Activated B cell treated with CpG ODN at 0.5 μM for 24 hours (primary cell): ENCODE results near the gene KRT79. TPM values are rescaled to one million over a fixed set of nuclear protein-coding genes. Genes with fewer than 3 reads are reported as not detected.

Experiments used
- ATAC-seq: fragments of 200-7000 bp; cut with Tn5 transposase; one replicate; pipeline ENCODE4 v1.10.0; 2021; ENCODE audit warnings: low read depth, mild to moderate bottlenecking, moderate library complexity
- CTCF ChIA-PET: fragments of 350-600 bp; sonication (Branson Sonifier 250); formaldehyde crosslinking; loops from one replicate; lab custom pipeline; 2021; ENCODE audit warnings: antibody characterized with exemption; lab: Charles Lee
- POLR2A ChIA-PET: fragments of 350-600 bp; sonication (Branson Sonifier 250); formaldehyde crosslinking; loops from one replicate; lab custom pipeline; 2021; ENCODE audit warnings: antibody characterized with exemption; lab: Charles Lee
- DNase-seq: peaks from one replicate; pipeline ENCODE4 v3.0.0; 2022
- H3K27ac Mint-ChIP-seq: one replicate; pipeline ENCODE4 v1.8.0; 2020; ENCODE audit warnings: mixed read lengths
- H3K27me3 Mint-ChIP-seq: one replicate; pipeline ENCODE4 v1.8.0; 2021; ENCODE audit warnings: mixed read lengths
- H3K36me3 Mint-ChIP-seq: one replicate; pipeline ENCODE4 v1.8.0; 2021; ENCODE audit warnings: low read depth, mixed read lengths
- H3K4me1 Mint-ChIP-seq: one replicate; pipeline ENCODE4 v1.8.0; 2021; ENCODE audit warnings: mixed read lengths
- H3K4me3 Mint-ChIP-seq: one replicate; pipeline ENCODE4 v1.8.0; 2020; ENCODE audit warnings: mild to moderate bottlenecking, mixed read lengths
- H3K9me3 Mint-ChIP-seq: one replicate; pipeline ENCODE4 v1.8.0; 2020; ENCODE audit warnings: mixed read lengths
- intact Hi-C: fragments of 100-400 bp; cut with micrococcal nuclease; formaldehyde crosslinking; loops from one replicate; pipeline ENCODE4 v1.15.1; 2024
- total RNA-seq: library from RNA; stranded (reverse); gene quantifications from 2 replicates; pipeline ENCODE4 v1.2.3, GENCODE V29; 2022
- TF ChIP-seq, protein P1 (sequence below): fragments of 200-600 bp; IDR thresholded peaks from one replicate; pipeline ENCODE4 v1.8.0; 2022; ENCODE audit warnings: antibody characterized with exemption, mild to moderate bottlenecking

Gene KRT79
- total RNA-seq, 1 donor from 2014 or later = not detected

GRCh38 chr12:52802442-52802841 lies 31.7 kb downstream of the KRT79 start:
- H3K36me3 Mint-ChIP-seq = no peaks in the 10 kb centered on the region
- no peak overlapping the region for H3K4me3 Mint-ChIP-seq
- H3K4me1 Mint-ChIP-seq = no peaks in the 10 kb centered on the region
- DNase-seq (no peak), ATAC-seq (no peak)
- peaks cover 4% of the 10 kb centered on the region for H3K27me3 Mint-ChIP-seq
- TF ChIP-seq, protein P1, sequence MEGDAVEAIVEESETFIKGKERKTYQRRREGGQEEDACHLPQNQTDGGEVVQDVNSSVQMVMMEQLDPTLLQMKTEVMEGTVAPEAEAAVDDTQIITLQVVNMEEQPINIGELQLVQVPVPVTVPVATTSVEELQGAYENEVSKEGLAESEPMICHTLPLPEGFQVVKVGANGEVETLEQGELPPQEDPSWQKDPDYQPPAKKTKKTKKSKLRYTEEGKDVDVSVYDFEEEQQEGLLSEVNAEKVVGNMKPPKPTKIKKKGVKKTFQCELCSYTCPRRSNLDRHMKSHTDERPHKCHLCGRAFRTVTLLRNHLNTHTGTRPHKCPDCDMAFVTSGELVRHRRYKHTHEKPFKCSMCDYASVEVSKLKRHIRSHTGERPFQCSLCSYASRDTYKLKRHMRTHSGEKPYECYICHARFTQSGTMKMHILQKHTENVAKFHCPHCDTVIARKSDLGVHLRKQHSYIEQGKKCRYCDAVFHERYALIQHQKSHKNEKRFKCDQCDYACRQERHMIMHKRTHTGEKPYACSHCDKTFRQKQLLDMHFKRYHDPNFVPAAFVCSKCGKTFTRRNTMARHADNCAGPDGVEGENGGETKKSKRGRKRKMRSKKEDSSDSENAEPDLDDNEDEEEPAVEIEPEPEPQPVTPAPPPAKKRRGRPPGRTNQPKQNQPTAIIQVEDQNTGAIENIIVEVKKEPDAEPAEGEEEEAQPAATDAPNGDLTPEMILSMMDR = no peak
- intact Hi-C loops = no loop called here
- no peaks in the 10 kb centered on the region for H3K9me3 Mint-ChIP-seq
- no peak overlapping the region for H3K27ac Mint-ChIP-seq
- CTCF ChIA-PET = no interaction called here
- POLR2A ChIA-PET = no interaction called here

GRCh38 chr12:52801773-52802172 lies 32.3 kb downstream of the KRT79 start:
- CTCF ChIA-PET = no interaction called here
- no peaks in the 10 kb centered on the region for H3K36me3 Mint-ChIP-seq
- H3K4me3 Mint-ChIP-seq = no peak overlapping the region
- no peak for DNase-seq
- H3K4me1 Mint-ChIP-seq = no peaks in the 10 kb centered on the region
- no peak overlapping the region for H3K27ac Mint-ChIP-seq
- ATAC-seq = no peak
- TF ChIP-seq, protein P1 = no peak
- peaks cover 4% of the 10 kb centered on the region for H3K27me3 Mint-ChIP-seq
- no peaks in the 10 kb centered on the region for H3K9me3 Mint-ChIP-seq
- intact Hi-C loops = no loop called here
- POLR2A ChIA-PET = no interaction called here

DNA sequence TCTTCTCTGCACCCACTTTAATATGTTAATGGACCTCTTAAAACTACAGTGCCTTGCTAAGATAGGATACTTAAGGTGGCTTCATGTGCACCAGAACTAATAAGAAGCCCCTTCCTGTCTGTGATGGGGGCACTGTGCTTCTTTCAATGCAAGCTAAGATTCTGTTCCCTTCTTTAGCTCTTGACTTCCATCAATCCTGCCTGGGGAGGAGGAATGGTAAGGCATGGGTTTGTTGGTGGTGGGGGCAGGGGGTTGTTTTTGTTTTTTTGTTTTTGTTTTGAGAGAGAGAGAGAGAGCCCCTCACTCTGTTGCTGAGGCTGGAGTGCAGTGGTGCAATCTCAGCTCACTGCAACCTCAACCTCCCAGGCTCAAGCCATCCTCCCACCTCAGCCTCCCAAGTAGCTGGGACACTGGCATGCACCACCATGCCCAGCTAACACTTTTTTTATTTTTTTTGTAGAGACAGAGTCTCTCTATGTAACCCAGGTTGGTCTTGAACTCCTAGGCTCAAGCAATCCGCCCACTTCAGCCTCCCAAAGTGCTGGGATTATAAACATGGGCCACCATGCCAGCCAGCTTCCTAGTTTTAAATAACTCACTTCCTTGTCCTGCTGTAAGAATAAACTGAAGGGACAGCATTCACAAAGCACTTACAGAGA lies 33.7 kb downstream of the KRT79 start:
- Mint-ChIP-seq H3K27me3 (peaks cover 4% of the 10 kb centered on the region), H3K27ac (no peak overlapping the region), H3K9me3 (no peaks in the 10 kb centered on the region), H3K36me3 (no peaks in the 10 kb centered on the region), H3K4me1 (no peaks in the 10 kb centered on the region), H3K4me3 (no peak overlapping the region)
- intact Hi-C loops = no loop called here
- ATAC-seq (no peak), DNase-seq (no peak)
- ChIA-PET CTCF (no interaction called here), POLR2A (no interaction called here)
- TF ChIP-seq, protein P1 = no peak

DNA sequence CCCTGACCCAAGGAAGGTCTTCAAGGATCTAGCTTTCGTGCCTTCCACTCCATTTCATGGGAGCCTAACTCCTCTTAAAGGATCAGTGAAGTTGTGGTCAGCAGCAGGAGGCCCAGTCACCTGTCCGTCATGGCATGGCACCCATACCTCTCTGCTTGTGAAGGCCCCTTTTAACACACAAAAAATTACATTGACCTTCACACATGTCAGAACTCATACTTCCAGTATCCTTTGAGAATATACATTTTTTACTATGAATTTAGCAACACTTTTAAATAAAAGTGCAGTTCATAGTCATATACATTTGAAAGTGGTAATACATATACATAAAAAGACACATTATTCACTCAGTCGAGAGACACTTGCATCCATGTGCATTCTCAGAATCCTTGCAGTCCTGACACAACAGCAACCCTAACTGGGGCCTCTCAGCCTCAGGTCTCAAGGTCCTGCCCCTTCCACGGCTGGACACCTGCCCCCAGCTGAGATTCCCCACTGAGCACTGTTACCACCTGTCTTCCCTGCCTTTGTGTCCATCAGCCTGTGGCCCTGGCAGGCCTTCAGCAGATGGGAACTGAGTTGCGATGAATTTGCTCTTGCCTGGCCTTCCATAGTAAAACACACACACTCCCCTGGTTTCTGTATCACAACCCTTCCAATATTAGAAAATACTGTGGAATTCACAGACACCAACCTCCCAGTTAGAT lies 34.5 kb downstream of the KRT79 start:
- Mint-ChIP-seq H3K27ac (no peak overlapping the region), H3K4me1 (no peaks in the 10 kb centered on the region), H3K4me3 (no peak overlapping the region), H3K9me3 (no peaks in the 10 kb centered on the region), H3K36me3 (no peaks in the 10 kb centered on the region), H3K27me3 (peaks cover 4% of the 10 kb centered on the region)
- intact Hi-C loops = no loop called here
- DNase-seq (no peak), ATAC-seq (no peak)
- TF ChIP-seq, protein P1 = no peak
- CTCF ChIA-PET = no interaction called here
- POLR2A ChIA-PET = no interaction called here

GRCh38 chr12:52798671-52799504 lies 35.2 kb downstream of the KRT79 start:
- intact Hi-C loops = no loop called here
- peaks cover 9% of the 10 kb centered on the region for H3K27me3 Mint-ChIP-seq
- H3K9me3 Mint-ChIP-seq = no peaks in the 10 kb centered on the region
- H3K36me3 Mint-ChIP-seq = no peaks in the 10 kb centered on the region
- no peak overlapping the region for H3K4me3 Mint-ChIP-seq
- CTCF ChIA-PET = no interaction called here
- ATAC-seq (no peak), DNase-seq (no peak)
- H3K27ac Mint-ChIP-seq = no peak overlapping the region
- TF ChIP-seq, protein P1 = no peak
- POLR2A ChIA-PET = no interaction called here
- no peaks in the 10 kb centered on the region for H3K4me1 Mint-ChIP-seq
